Measurements from ENCODE around the gene CRYBG2.

Gene CRYBG2

GRCh38 chr1:26360807-26361604 is 7.1 kb upstream of the CRYBG2 start:
- H3K4me2 ChIP-seq (ENCODE audit: insufficient read depth, low read length), result no peak overlapping the region
- no peak overlapping the region for H3K9ac ChIP-seq (ENCODE audit: low read depth, low read length)
- no peak overlapping the region for H2AFZ ChIP-seq (ENCODE audit: low read depth, low read length)
- peaks cover 4% of the 10 kb centered on the region for H3K27me3 ChIP-seq (ENCODE audit: insufficient read depth, low read length, poor library complexity)
- H3K36me3 ChIP-seq (ENCODE audit: insufficient read depth, low read length), result no peaks in the 10 kb centered on the region
- no peak for TF ChIP-seq CTCF (IDR thresholded peaks at IDR 0.05; ENCODE audit: borderline replicate concordance, extremely low read depth, low read length, poor library complexity, severe bottlenecking)
- TF ChIP-seq EZH2 (IDR thresholded peaks at IDR 0.05; ENCODE audit: borderline replicate concordance, low read depth, low read length, severe bottlenecking), result no peak
- no peaks in the 10 kb centered on the region; the same call in none of the 2 replicates for H4K20me1 ChIP-seq (ENCODE audit: insufficient read depth, low read length)
- H3K9me3 ChIP-seq (ENCODE audit: insufficient read depth, low read length, severe bottlenecking), result no peaks in the 10 kb centered on the region
- ATAC-seq (ENCODE audit: insufficient read depth, low read depth), result no peak
- H3K4me3 ChIP-seq (ENCODE audit: low read depth in 1 of 2, low read length in 2 of 2), result no peak overlapping the region
- H3K4me1 ChIP-seq (ENCODE audit: insufficient read depth, low read length), result peaks cover 6% of the 10 kb centered on the region; the same call in 1 of the 2 replicates
- no peaks in the 10 kb centered on the region for H3K79me2 ChIP-seq (ENCODE audit: insufficient read depth, low read length)
- no peak overlapping the region for H3K27ac ChIP-seq (ENCODE audit: low read length)
- no peak for DNase-seq

- Histone ChIP-seq H3K9me3 (ENCODE audit: insufficient read depth, low read length, severe bottlenecking) (no peaks in the 10 kb centered on the region), H3K27ac (ENCODE audit: low read length) (no peak overlapping the region), H2AFZ (ENCODE audit: low read depth, low read length) (no peak overlapping the region), H3K4me3 (ENCODE audit: low read depth in 1 of 2, low read length in 2 of 2) (no peak overlapping the region), H4K20me1 (ENCODE audit: insufficient read depth, low read length) (no peaks in the 10 kb centered on the region; the same call in none of the 2 replicates), H3K36me3 (ENCODE audit: insufficient read depth, low read length) (no peaks in the 10 kb centered on the region), H3K4me1 (ENCODE audit: insufficient read depth, low read length) (peaks cover 6% of the 10 kb centered on the region; the same call in 1 of the 2 replicates), H3K4me2 (ENCODE audit: insufficient read depth, low read length) (no peak overlapping the region), H3K27me3 (ENCODE audit: insufficient read depth, low read length, poor library complexity) (peaks cover 4% of the 10 kb centered on the region), H3K79me2 (ENCODE audit: insufficient read depth, low read length) (no peaks in the 10 kb centered on the region), H3K9ac (ENCODE audit: low read depth, low read length) (no peak overlapping the region)
- DNase-seq, result no peak
- no peak for TF ChIP-seq EZH2 (IDR thresholded peaks at IDR 0.05; ENCODE audit: borderline replicate concordance, low read depth, low read length, severe bottlenecking)
- TF ChIP-seq CTCF (IDR thresholded peaks at IDR 0.05; ENCODE audit: borderline replicate concordance, extremely low read depth, low read length, poor library complexity, severe bottlenecking), result no peak
- no peak for ATAC-seq (ENCODE audit: insufficient read depth, low read depth)
Observed at GRCh38 chr1:26359981-26360806, 6.3 kb upstream of the CRYBG2 start.

GRCh38 chr1:26358411-26359384 is 4.8 kb upstream of the CRYBG2 start:
- Histone ChIP-seq H2AFZ (ENCODE audit: low read depth, low read length) (no peak overlapping the region), H3K27ac (ENCODE audit: low read length) (no peak overlapping the region)

More at GRCh38 chr1:26358411-26359384, 4.8 kb upstream of the CRYBG2 start:
- Histone ChIP-seq H3K36me3 (ENCODE audit: insufficient read depth, low read length) (no peaks in the 10 kb centered on the region), H3K27me3 (ENCODE audit: insufficient read depth, low read length, poor library complexity) (peaks cover 8% of the 10 kb centered on the region), H3K4me1 (ENCODE audit: insufficient read depth, low read length) (peaks cover 5% of the 10 kb centered on the region; the same call in 1 of the 2 replicates), H4K20me1 (ENCODE audit: insufficient read depth, low read length) (no peaks in the 10 kb centered on the region; the same call in 1 of the 2 replicates), H3K9ac (ENCODE audit: low read depth, low read length) (no peak overlapping the region), H3K4me2 (ENCODE audit: insufficient read depth, low read length) (no peak overlapping the region), H3K79me2 (ENCODE audit: insufficient read depth, low read length) (no peaks in the 10 kb centered on the region), H3K9me3 (ENCODE audit: insufficient read depth, low read length, severe bottlenecking) (no peaks in the 10 kb centered on the region), H3K4me3 (ENCODE audit: low read depth in 1 of 2, low read length in 2 of 2) (no peak overlapping the region)
- ATAC-seq (ENCODE audit: insufficient read depth, low read depth) (peak; percentile 18; the same call in 1 of the 3 replicates), DNase-seq (peak; percentile 26)
- TF ChIP-seq CTCF (IDR thresholded peaks at IDR 0.05; ENCODE audit: borderline replicate concordance, extremely low read depth, low read length, poor library complexity, severe bottlenecking) (no peak), EZH2 (IDR thresholded peaks at IDR 0.05; ENCODE audit: borderline replicate concordance, low read depth, low read length, severe bottlenecking) (no peak)
